ENCODE data around the gene RPS6KC1.

RPS6KC1 gene

GRCh38 chr1:213061263-213061662 lies 10.2 kb downstream of the RPS6KC1 start:
- TF ChIP-seq CTCF (IDR thresholded peaks at IDR 0.05), result no peak; the same call in 1 of the 2 replicates

- no peak for TF ChIP-seq CTCF (IDR thresholded peaks at IDR 0.05)
Observed at GRCh38 chr1:213065800-213066199, 14.8 kb downstream of the RPS6KC1 start.

GRCh38 chr1:213066363-213066762 lies 15.3 kb downstream of the RPS6KC1 start:
- no peak for TF ChIP-seq CTCF (IDR thresholded peaks at IDR 0.05)

GRCh38 chr1:213067352-213067751 lies 16.3 kb downstream of the RPS6KC1 start:
- TF ChIP-seq CTCF (IDR thresholded peaks at IDR 0.05), result no peak

- peak; percentile 69 for TF ChIP-seq CTCF (IDR thresholded peaks at IDR 0.05)
Observed at GRCh38 chr1:213070406-213070805, 19.4 kb downstream of the RPS6KC1 start.

- TF ChIP-seq CTCF (IDR thresholded peaks at IDR 0.05), result no peak
Observed at GRCh38 chr1:213075725-213076124, 24.7 kb downstream of the RPS6KC1 start.

- TF ChIP-seq CTCF (IDR thresholded peaks at IDR 0.05), result no peak
Observed at GRCh38 chr1:213082420-213083111, 31.5 kb downstream of the RPS6KC1 start.

GRCh38 chr1:213083112-213083445 lies 32.0 kb downstream of the RPS6KC1 start:
- no peak for TF ChIP-seq CTCF (IDR thresholded peaks at IDR 0.05)
